Effector memory CD4-positive, alpha-beta T cell (primary cell): ENCODE measurements around the gene BRI3.

Source experiments
- DNase-seq, 3 donors: peaks; one replicate each; pipeline ENCODE4 v3.0.0-alpha.2; 2020
- H3K27ac ChIP-seq: 2 replicates; pipeline ENCODE4 v1.7.0; 2013; ENCODE audit warnings: mild to moderate bottlenecking, low read length, moderate library complexity; ENCODE audit not compliant: insufficient read depth, poor library complexity, severe bottlenecking
- H3K27me3 ChIP-seq: replicated peaks from 2 replicates; pipeline ENCODE4 v1.7.0; 2013; ENCODE audit warnings: mild to moderate bottlenecking, low read length; ENCODE audit not compliant: insufficient read depth, control insufficient read depth, poor library complexity, severe bottlenecking
- H3K36me3 ChIP-seq: 2 replicates; pipeline ENCODE4 v1.7.0; 2013; ENCODE audit warnings: mild to moderate bottlenecking, low read length, moderate library complexity; ENCODE audit not compliant: control insufficient read depth, insufficient read depth
- H3K4me1 ChIP-seq: 2 replicates; pipeline ENCODE4 v1.7.0; 2013; ENCODE audit warnings: low read length, mild to moderate bottlenecking; ENCODE audit not compliant: control insufficient read depth, insufficient read depth, poor library complexity, severe bottlenecking
- H3K4me3 ChIP-seq: 2 replicates; pipeline ENCODE4 v1.7.0; 2013; ENCODE audit warnings: low read length, low read depth, mild to moderate bottlenecking; ENCODE audit not compliant: insufficient read depth, poor library complexity, severe bottlenecking
- H3K9me3 ChIP-seq: 2 replicates; pipeline ENCODE4 v1.7.0; 2013; ENCODE audit warnings: mild to moderate bottlenecking, low read length, moderate library complexity; ENCODE audit not compliant: control insufficient read depth
- total RNA-seq, 3 donors: gene quantifications; one replicate each; lab custom pipeline; 2026; lab: John Stamatoyannopoulos, UW

The BRI3 gene
- 19.3 to 25.4 (median 21.1) reads per million in 3 donors for total RNA-seq

- peak within 1 kb of the TSS; percentile 89 for H3K4me3 ChIP-seq
- no peaks in the 10 kb centered on the region for H3K27me3 ChIP-seq
- peak within 1 kb of the TSS; percentile 77 for H3K27ac ChIP-seq
- no peaks in the 10 kb centered on the region for H3K9me3 ChIP-seq
- DNase-seq, result peak; percentile 85 to 90 (median 89)
- H3K36me3 ChIP-seq, result no peaks in the 10 kb centered on the region
- peaks cover 28% of the 10 kb centered on the region for H3K4me1 ChIP-seq
Observed at GRCh38 chr7:98280791-98281756, at the start of gene BRI3. Gene BRI3, plus strand, starts transcription at chr7:98281686. Its CDS starts 110 bp downstream, at chr7:98281796.

DNA sequence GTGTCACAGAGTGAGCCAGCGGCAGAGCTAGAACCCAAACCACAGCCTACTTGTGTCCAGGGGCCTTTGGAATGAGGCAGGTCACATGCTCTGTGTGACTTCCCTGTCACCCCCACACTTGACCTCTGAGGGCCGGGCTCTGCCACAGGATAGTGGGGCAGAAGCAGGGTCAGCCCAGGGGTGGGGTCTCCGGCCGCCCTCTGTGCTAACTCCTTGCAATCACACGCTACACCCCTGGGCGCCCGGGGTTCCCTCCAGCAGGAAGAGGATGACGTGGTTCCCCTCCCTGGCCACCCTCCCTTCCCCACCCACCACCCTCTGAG is 49.3 kb upstream of the BRI3 start:
- no peak for DNase-seq
- no peaks in the 10 kb centered on the region for H3K9me3 ChIP-seq
- no peak overlapping the region for H3K4me3 ChIP-seq
- peaks cover 44% of the 10 kb centered on the region for H3K36me3 ChIP-seq
- H3K27me3 ChIP-seq, result no peaks in the 10 kb centered on the region
- H3K4me1 ChIP-seq, result no peaks in the 10 kb centered on the region
- no peak overlapping the region for H3K27ac ChIP-seq

GRCh38 chr7:98232799-98233198 is 48.7 kb upstream of the BRI3 start:
- no peak overlapping the region for H3K27ac ChIP-seq
- no peak for DNase-seq
- H3K4me3 ChIP-seq, result no peak overlapping the region
- H3K9me3 ChIP-seq, result no peaks in the 10 kb centered on the region
- peaks cover 47% of the 10 kb centered on the region for H3K36me3 ChIP-seq
- no peaks in the 10 kb centered on the region for H3K27me3 ChIP-seq
- no peaks in the 10 kb centered on the region for H3K4me1 ChIP-seq

GRCh38 chr7:98233219-98234070 is 48.0 kb upstream of the BRI3 start:
- Histone ChIP-seq H3K27ac (no peak overlapping the region), H3K4me3 (no peak overlapping the region), H3K36me3 (peaks cover 51% of the 10 kb centered on the region), H3K27me3 (no peaks in the 10 kb centered on the region), H3K9me3 (no peaks in the 10 kb centered on the region), H3K4me1 (no peaks in the 10 kb centered on the region)
- DNase-seq, result no peak

DNA sequence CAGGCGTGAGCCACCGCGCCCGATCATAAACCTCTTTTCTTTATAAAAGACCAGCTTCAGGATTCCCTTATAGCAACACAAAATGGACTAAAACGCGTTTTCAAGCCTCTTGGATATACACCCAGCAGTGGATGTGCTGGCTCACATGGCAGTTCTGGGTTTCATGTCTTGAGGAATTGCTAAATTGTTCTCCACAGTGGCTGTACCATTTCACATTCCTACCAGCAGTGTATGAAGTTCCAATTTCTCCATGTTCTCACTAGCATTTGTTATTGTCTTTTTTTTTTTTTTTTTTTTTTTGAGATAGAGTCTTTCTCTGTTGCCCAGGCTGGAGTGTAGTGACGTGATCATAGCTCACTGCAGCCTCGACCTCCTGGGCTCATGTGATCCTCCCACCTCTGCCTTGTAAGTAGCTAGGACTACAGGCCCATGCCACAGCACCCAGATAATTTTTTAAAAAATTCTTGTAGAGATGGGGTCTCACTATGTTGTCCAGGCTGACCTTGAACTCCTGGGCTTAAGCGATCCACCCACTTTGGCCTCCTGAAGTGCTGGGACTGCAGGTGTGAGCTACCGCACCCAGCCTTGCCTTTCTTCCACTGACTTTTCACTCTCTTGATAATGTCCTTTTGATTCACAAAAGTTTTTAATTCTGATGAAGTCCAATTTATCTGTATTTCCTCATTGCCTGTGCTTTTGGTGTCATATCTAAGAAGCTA is 46.9 kb upstream of the BRI3 start:
- H3K36me3 ChIP-seq, result peaks cover 57% of the 10 kb centered on the region
- no peaks in the 10 kb centered on the region for H3K9me3 ChIP-seq
- DNase-seq, result no peak

DNA sequence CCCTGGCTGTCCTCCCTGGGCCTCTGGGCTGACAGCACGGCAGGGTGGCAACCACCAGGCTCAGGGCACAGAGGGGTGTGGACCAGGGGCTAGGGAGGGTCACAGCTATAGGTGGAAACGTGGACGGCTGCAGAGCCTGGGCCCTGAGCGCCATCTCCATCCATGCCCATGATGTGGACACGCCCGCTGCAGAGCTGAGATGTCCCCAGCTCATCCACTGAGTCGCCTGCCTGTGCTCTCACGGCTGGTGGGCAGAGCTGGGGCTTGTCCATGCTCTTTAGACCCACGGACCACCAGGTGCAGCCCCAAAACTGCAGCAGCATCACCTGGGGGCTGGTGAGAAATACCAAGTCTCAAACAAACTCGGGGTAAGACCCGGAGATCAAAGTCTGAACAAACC is 45.6 kb upstream of the BRI3 start:
- no peak for DNase-seq
- Histone ChIP-seq H3K27ac (no peak overlapping the region), H3K36me3 (peaks cover 59% of the 10 kb centered on the region)

More for the DNA sequence above, 46.9 kb upstream of the BRI3 start:
- no peaks in the 10 kb centered on the region for H3K27me3 ChIP-seq
- H3K4me1 ChIP-seq, result no peaks in the 10 kb centered on the region
- H3K4me3 ChIP-seq, result no peak overlapping the region
- H3K27ac ChIP-seq, result no peak overlapping the region

GRCh38 chr7:98236355-98237185 is 44.9 kb upstream of the BRI3 start:
- H3K27ac ChIP-seq, result no peak overlapping the region
- H3K9me3 ChIP-seq, result no peaks in the 10 kb centered on the region
- H3K4me1 ChIP-seq, result no peaks in the 10 kb centered on the region
- peaks cover 58% of the 10 kb centered on the region for H3K36me3 ChIP-seq
- no peak overlapping the region for H3K4me3 ChIP-seq
- no peak for DNase-seq
- H3K27me3 ChIP-seq, result no peaks in the 10 kb centered on the region

More for the DNA sequence above, 45.6 kb upstream of the BRI3 start:
- Histone ChIP-seq H3K9me3 (no peaks in the 10 kb centered on the region), H3K4me1 (no peaks in the 10 kb centered on the region), H3K4me3 (no peak overlapping the region), H3K27me3 (no peaks in the 10 kb centered on the region)

DNA sequence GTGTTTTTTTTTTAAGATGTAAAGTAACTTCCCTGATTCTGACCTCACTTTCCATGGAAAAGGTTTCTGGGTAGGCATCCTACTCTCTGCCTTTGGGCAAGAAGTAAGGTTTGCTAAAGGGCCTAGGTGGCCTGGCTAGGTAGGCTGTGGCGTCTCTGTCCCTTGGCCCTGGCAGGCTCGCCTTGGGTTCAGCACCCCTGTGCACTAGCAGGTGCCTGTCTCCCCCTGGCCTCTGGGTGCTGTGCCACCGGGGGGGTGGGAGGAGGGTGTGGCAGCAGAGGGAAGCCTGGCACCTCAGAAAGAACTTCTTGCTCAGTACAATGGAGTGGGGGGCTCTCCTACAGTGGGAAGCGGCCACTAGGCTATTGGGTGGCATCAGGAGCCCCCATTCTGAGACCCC is 43.4 kb upstream of the BRI3 start:
- Histone ChIP-seq H3K4me1 (no peaks in the 10 kb centered on the region), H3K36me3 (peaks cover 53% of the 10 kb centered on the region), H3K9me3 (no peaks in the 10 kb centered on the region), H3K27ac (no peak overlapping the region), H3K4me3 (no peak overlapping the region), H3K27me3 (no peaks in the 10 kb centered on the region)
- DNase-seq, result no peak

DNA sequence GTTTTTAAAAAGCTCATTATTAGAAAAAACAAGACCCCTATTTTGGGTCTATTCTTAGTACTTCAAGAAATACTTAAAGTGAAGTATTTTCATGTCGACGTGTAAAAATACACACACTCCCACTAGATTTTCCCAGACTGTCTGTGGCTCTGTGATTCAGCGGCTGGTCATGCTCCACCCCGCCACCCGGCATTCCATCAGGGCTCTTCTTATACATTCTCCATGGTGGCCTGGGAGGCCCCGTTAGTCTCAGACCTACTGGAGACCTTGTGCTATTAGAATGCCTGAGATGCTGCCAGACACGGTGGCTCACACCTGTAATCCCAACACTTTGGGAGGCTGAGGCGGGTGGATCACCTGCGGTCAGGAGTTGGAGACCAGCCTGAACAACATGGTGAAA is 42.5 kb upstream of the BRI3 start:
- DNase-seq, result no peak
- peaks cover 53% of the 10 kb centered on the region for H3K36me3 ChIP-seq
- H3K9me3 ChIP-seq, result no peaks in the 10 kb centered on the region
- no peak overlapping the region for H3K4me3 ChIP-seq
- no peaks in the 10 kb centered on the region for H3K27me3 ChIP-seq
- no peaks in the 10 kb centered on the region for H3K4me1 ChIP-seq
- no peak overlapping the region for H3K27ac ChIP-seq
